HL-60 (cell line): Measurements from ENCODE around the gene ACSL6.

Experiments
- DNase-seq, 2 experiments: peaks; one replicate each; pipeline ENCODE4 v3.0.0-alpha.2; 2010 to 2020; ENCODE audit warnings: low read depth in 1 of 2, low spot score in 1 of 2
- H3K27ac ChIP-seq: fragments of 250-450 bp; sonication (Bioruptor Pico); replicated peaks from 2 replicates; pipeline ENCODE4 v1.5.1; 2020; ENCODE audit warnings: mild to moderate bottlenecking, moderate library complexity
- H3K27me3 ChIP-seq: fragments of 250-450 bp; sonication (Bioruptor Pico); 2 replicates; pipeline ENCODE4 v1.5.1; 2021; ENCODE audit warnings: mild to moderate bottlenecking, moderate library complexity; ENCODE audit not compliant: insufficient read depth, poor library complexity, severe bottlenecking
- H3K4me3 ChIP-seq: replicated peaks from 2 replicates; pipeline ENCODE4 v1.5.1; 2011; ENCODE audit warnings: mild to moderate bottlenecking, control low read depth, low read length; ENCODE audit not compliant: insufficient read depth
- CTCF ChIP-seq: IDR thresholded peaks from one replicate; pipeline ENCODE4 v1.5.1; 2011; ENCODE audit warnings: low read length, control low read depth, inconsistent platforms; ENCODE audit not compliant: insufficient read depth
- GABPA ChIP-seq: IDR thresholded peaks from 2 replicates; pipeline ENCODE4 v1.6.1; 2012; ENCODE audit warnings: low read depth
- POLR2AphosphoS5 ChIP-seq: IDR thresholded peaks from 2 replicates; pipeline ENCODE4 v1.6.1; 2012; ENCODE audit warnings: low read depth
- REST ChIP-seq: IDR thresholded peaks from 2 replicates; pipeline ENCODE4 v1.6.1; 2012; ENCODE audit warnings: low read depth; ENCODE audit not compliant: insufficient replicate concordance
- SPI1 ChIP-seq: IDR thresholded peaks from 2 replicates; pipeline ENCODE4 v1.6.1; 2012; ENCODE audit warnings: low read depth, mild to moderate bottlenecking, borderline replicate concordance

ACSL6 gene

GRCh38 chr5:131950706-131951105 lies 60.8 kb downstream of the ACSL6 start:
- no peak overlapping the region for H3K27ac ChIP-seq

GRCh38 chr5:131947445-131947844 lies 64.0 kb downstream of the ACSL6 start:
- Histone ChIP-seq H3K27ac (no peak overlapping the region), H3K27me3 (no peaks in the 10 kb centered on the region), H3K4me3 (no peak overlapping the region)
- DNase-seq: no peak
- no peak for TF ChIP-seq SPI1
- TF ChIP-seq CTCF: no peak
- TF ChIP-seq POLR2AphosphoS5: no peak
- no peak for TF ChIP-seq GABPA
- no peak for TF ChIP-seq REST

More at GRCh38 chr5:131950706-131951105, 60.8 kb downstream of the ACSL6 start:
- DNase-seq: no peak
- TF ChIP-seq GABPA (no peak), POLR2AphosphoS5 (no peak), SPI1 (no peak), REST (no peak), CTCF (no peak)
- no peak overlapping the region for H3K4me3 ChIP-seq
- no peaks in the 10 kb centered on the region for H3K27me3 ChIP-seq

- no peak for DNase-seq
- Histone ChIP-seq H3K27me3 (no peaks in the 10 kb centered on the region), H3K27ac (no peak within 1 kb of the TSS), H3K4me3 (no peak within 1 kb of the TSS)
- TF ChIP-seq GABPA (no peak), POLR2AphosphoS5 (no peak), SPI1 (no peak), CTCF (no peak), REST (no peak)
Observed at GRCh38 chr5:131945551-131946168, 65.8 kb downstream of the ACSL6 start, which contains the start of gene MEIKIN. TSS of gene MEIKIN (minus strand) at chr5:131945663. CDS start at chr5:131945505, 158 bp downstream.
